H1 (cell line): ENCODE results near the gene PAN2. TPM values are rescaled to one million over a fixed set of nuclear protein-coding genes. Genes with fewer than 3 reads are reported as not detected.
"Not testable (repeated sequence)": the region's sequence is repeated elsewhere in the genome, so short reads cannot be mapped to it uniquely, and the experiment has no call there.

Source experiments
- CTCF ChIA-PET: fragments of 300-600 bp; sonication (Branson Sonifier 250); formaldehyde crosslinking; loops from one replicate; lab custom pipeline; 2021; ENCODE audit not compliant: partially characterized antibody; lab: Charles Lee
- POLR2A ChIA-PET: fragments of 300-600 bp; sonication (Branson Sonifier 250); formaldehyde crosslinking; loops from one replicate; lab custom pipeline; 2021; ENCODE audit warnings: inconsistent platforms; ENCODE audit not compliant: partially characterized antibody; lab: Charles Lee
- DNase-seq, 2 experiments: peaks; one replicate each; pipeline versions ENCODE4 v3.0.0 to v3.0.0-alpha.2; 2010 to 2022; ENCODE audit warnings: low spot score in 2 of 2, low read depth in 1 of 2, mixed read lengths in 1 of 2
- FAIRE-seq: peaks from 2 replicates; lab custom pipeline; 2011; peaks lifted over from hg19 to GRCh38; lab: Jason Lieb, UNC
- H2AFZ ChIP-seq: 2 replicates; pipeline ENCODE4 v1.8.1; 2012; ENCODE audit warnings: low read length, inconsistent platforms
- H2AK5ac ChIP-seq: 2 replicates; pipeline ENCODE4 v1.6.1; 2013; ENCODE audit warnings: low read depth, low read length
- H2BK120ac ChIP-seq: replicated peaks from 2 replicates; pipeline ENCODE3; 2013; ENCODE audit warnings: low read depth, low read length, inconsistent platforms
- H2BK12ac ChIP-seq: 2 replicates; pipeline ENCODE4 v1.6.1; 2013; ENCODE audit warnings: low read depth, low read length
- H2BK15ac ChIP-seq: 2 replicates; pipeline ENCODE4 v1.6.1; 2013; ENCODE audit warnings: low read length
- H2BK20ac ChIP-seq: 2 replicates; pipeline ENCODE4 v1.6.1; 2013; ENCODE audit warnings: low read length
- H2BK5ac ChIP-seq: 2 replicates; pipeline ENCODE4 v1.6.1; 2013; ENCODE audit warnings: low read depth, low read length
- H3K14ac ChIP-seq: 2 replicates; pipeline ENCODE4 v1.6.1; 2013; ENCODE audit warnings: inconsistent platforms; ENCODE audit not compliant: insufficient read length
- H3K18ac ChIP-seq: 2 replicates; pipeline ENCODE4 v1.6.1; 2013; ENCODE audit warnings: low read length; ENCODE audit errors: extremely low read depth
- H3K23ac ChIP-seq: 2 replicates; pipeline ENCODE4 v1.6.1; 2013; ENCODE audit warnings: inconsistent platforms; ENCODE audit not compliant: insufficient read length
- H3K23me2 ChIP-seq: 2 replicates; pipeline ENCODE4 v1.6.1; 2013; ENCODE audit warnings: low read depth, low read length
- H3K27ac ChIP-seq: 2 replicates; pipeline ENCODE4 v1.6.1; 2011; ENCODE audit warnings: low read depth, low read length, inconsistent platforms
- H3K27me3 ChIP-seq, 4 experiments: replicated peaks in 1 of 4; 1 replicate in 1 of 4; 2 replicates in 3 of 4; pipeline versions ENCODE4 v1.6.1 to v1.8.1; 2011 to 2013; ENCODE audit warnings: low read length in 3 of 4, mild to moderate bottlenecking in 3 of 4, inconsistent platforms in 2 of 4, mixed read lengths in 2 of 4, moderate library complexity in 1 of 4; ENCODE audit not compliant: control insufficient read depth in 3 of 4, insufficient read depth in 3 of 4; ENCODE audit errors: extremely low read depth in 1 of 4
- H3K36me3 ChIP-seq, 4 experiments: 2 replicates each; pipeline versions ENCODE4 v1.6.1 to v1.8.1; 2011 to 2013; ENCODE audit warnings: mild to moderate bottlenecking in 4 of 4, low read length in 3 of 4, moderate library complexity in 2 of 4, control low read depth in 1 of 4, inconsistent platforms in 1 of 4; ENCODE audit not compliant: insufficient read depth in 4 of 4, control insufficient read depth in 2 of 4
- H3K4ac ChIP-seq: replicated peaks from 2 replicates; pipeline ENCODE3; 2013; ENCODE audit warnings: low read length, low read depth, mixed read lengths, inconsistent platforms; ENCODE audit not compliant: insufficient read length
- H3K4me1 ChIP-seq, 4 experiments: replicated peaks in 1 of 4; 1 replicate in 1 of 4; 2 replicates in 3 of 4; pipeline versions ENCODE4 v1.6.1 to v1.8.1; 2011 to 2013; ENCODE audit warnings: low read length in 3 of 4, inconsistent platforms in 2 of 4, mixed read lengths in 1 of 4; ENCODE audit not compliant: insufficient read depth in 4 of 4, control insufficient read depth in 3 of 4
- H3K4me2 ChIP-seq, 2 experiments: 2 replicates each; pipeline versions ENCODE4 v1.6.1 to v1.8.1; 2011 to 2013; ENCODE audit warnings: low read depth in 2 of 2, low read length in 2 of 2, control low read depth in 1 of 2, inconsistent platforms in 1 of 2, mild to moderate bottlenecking in 1 of 2; ENCODE audit not compliant: insufficient read depth in 1 of 2
- H3K4me3 ChIP-seq, 4 experiments: fragments of 200-600, 300-600 bp in 1 of 4; sonication (generic), shearing (Covaris generic), sonication (Bioruptor Twin) in 1 of 4; 2 replicates each; pipeline versions ENCODE4 v1.5.1 to v1.8.1; 2011 to 2016; ENCODE audit warnings: low read length in 4 of 4, low read depth in 3 of 4, control low read depth in 2 of 4, inconsistent platforms in 2 of 4, mild to moderate bottlenecking in 2 of 4, mixed read lengths in 1 of 4, moderate library complexity in 1 of 4; ENCODE audit not compliant: insufficient read depth in 2 of 4; ENCODE audit errors: extremely low read depth in 1 of 4
- H3K56ac ChIP-seq: replicated peaks from 2 replicates; pipeline ENCODE3; 2013; ENCODE audit warnings: low read depth, mild to moderate bottlenecking, mixed read lengths, low read length, inconsistent platforms; ENCODE audit not compliant: insufficient read length
- H3K79me1 ChIP-seq: 2 replicates; pipeline ENCODE4 v1.6.1; 2013; ENCODE audit warnings: low read depth, low read length, control low read depth
- H3K79me2 ChIP-seq, 2 experiments: 2 replicates each; pipeline versions ENCODE4 v1.6.1 to v1.8.1; 2012 to 2013; ENCODE audit warnings: low read length in 2 of 2, mild to moderate bottlenecking in 2 of 2, inconsistent platforms in 1 of 2; ENCODE audit not compliant: insufficient read depth in 2 of 2, control insufficient read depth in 1 of 2
- H3K9ac ChIP-seq, 4 experiments: replicated peaks in 1 of 4; 1 replicate in 1 of 4; 2 replicates in 3 of 4; pipeline versions ENCODE4 v1.6.1 to v1.8.1; 2011 to 2013; ENCODE audit warnings: low read depth in 3 of 4, low read length in 3 of 4, control low read depth in 2 of 4, mild to moderate bottlenecking in 2 of 4, moderate library complexity in 2 of 4, inconsistent platforms in 1 of 4; ENCODE audit errors: extremely low read depth in 1 of 4
- H3K9me3 ChIP-seq, 2 experiments: 2 replicates each; pipeline versions ENCODE4 v1.6.1 to v1.8.1; 2012 to 2013; ENCODE audit warnings: mild to moderate bottlenecking in 2 of 2, moderate library complexity in 2 of 2, control low read depth in 1 of 2, inconsistent platforms in 1 of 2, low read depth in 1 of 2, low read length in 1 of 2, mixed read lengths in 1 of 2; ENCODE audit not compliant: insufficient read depth in 2 of 2
- H4K20me1 ChIP-seq, 2 experiments: replicated peaks in 1 of 2; 2 replicates each; pipeline versions ENCODE3 to v1.8.1; 2011 to 2013; ENCODE audit warnings: inconsistent platforms in 2 of 2, low read length in 2 of 2, mild to moderate bottlenecking in 1 of 2; ENCODE audit not compliant: insufficient read depth in 2 of 2, control insufficient read depth in 1 of 2
- H4K5ac ChIP-seq: 2 replicates; pipeline ENCODE4 v1.6.1; 2013; ENCODE audit warnings: low read length, low read depth, mixed read lengths, inconsistent platforms; ENCODE audit not compliant: insufficient read length
- H4K8ac ChIP-seq: 2 replicates; pipeline ENCODE4 v1.8.0; 2013; ENCODE audit warnings: mild to moderate bottlenecking, moderate library complexity, low read length, inconsistent platforms; ENCODE audit not compliant: insufficient read depth; ENCODE audit errors: extremely low read depth
- H4K91ac ChIP-seq: replicated peaks from 2 replicates; pipeline ENCODE3; 2013; ENCODE audit warnings: low read length, mixed read lengths, inconsistent platforms; ENCODE audit not compliant: insufficient read length
- WGBS, 2 experiments: shearing (Covaris generic) in 1 of 2; methylation state at CpG; one replicate each; pipeline versions ENCODE4 v1.1.6 to v1.1.7; 2013 to 2015; ENCODE audit warnings: low lambda C conversion rate in 2 of 2, mixed read lengths in 2 of 2, inconsistent platforms in 1 of 2, low coverage in 1 of 2, missing lambda C conversion rate in 1 of 2; ENCODE audit not compliant: insufficient replicate concordance in 2 of 2, insufficient coverage in 1 of 2, insufficient read length in 1 of 2; ENCODE audit errors: extremely low coverage in 1 of 2, missing lambda C conversion rate in 1 of 2; 5-methylcytosine and 5-hydroxymethylcytosine counted together
- polyA plus RNA-seq, 7 experiments: library from polyadenylated mRNA; depleted of rRNA in 3 of 7; stranded (reverse) in 5 of 7; unstranded in 2 of 7; fragments of >200 nt in 5 of 7; fragments of 200-250 nt in 2 of 7; gene quantifications; 1 replicate in 5 of 7; 2 replicates in 1 of 7; 4 replicates in 1 of 7; pipeline versions ENCODE4 v1.2.1 to v1.2.3, GENCODE V29; 2011 to 2013; ENCODE audit warnings: missing spikeins in 2 of 7, mixed read lengths in 2 of 7
- total RNA-seq: library from RNA; stranded (reverse); fragmentation: NEBNext Ultra II Directional; extraction: Animal tissue kit (Norgen Biotek cat#: 25700); gene quantifications from 2 replicates; pipeline ENCODE4 v1.2.1, GENCODE V29; 2021

Gene PAN2
- total and polyA plus RNA-seq, 2 of the 8 experiments (the other 6 are each of a cell fraction or from before 2014, with no cell fraction given): 29.6 to 36.7 TPM

- H2BK120ac ChIP-seq, H4K91ac ChIP-seq, H3K23me2 ChIP-seq, H2AK5ac ChIP-seq, H3K4me3 ChIP-seq, H4K8ac ChIP-seq, H4K5ac ChIP-seq, H3K27ac ChIP-seq, H3K23ac ChIP-seq, H3K56ac ChIP-seq, DNase-seq, H2AFZ ChIP-seq, H2BK5ac ChIP-seq, H3K9ac ChIP-seq, H2BK12ac ChIP-seq, H3K14ac ChIP-seq, FAIRE-seq, H3K4ac ChIP-seq, H2BK20ac ChIP-seq, H3K4me2 ChIP-seq, H3K79me1 ChIP-seq, H4K20me1 ChIP-seq, H3K4me1 ChIP-seq, H3K79me2 ChIP-seq, H3K9me3 ChIP-seq, H3K18ac ChIP-seq, H3K27me3 ChIP-seq, H2BK15ac ChIP-seq: not testable (repeated sequence)
- 92% methylated on average over 9 of the region's 9 CpGs; no CpG with 5 or more reads in 1 of the 2 experiments for WGBS, 2 experiments
- ChIA-PET CTCF (interaction anchor here (0.6 to 3.5 kb wide), 13 partner anchors 9 to 1167 kb away, joined by 3 to 21 read pairs (median 5); partner anchors contain the start of genes CNPY2, IL23A, STAT2 and TIMELESS), POLR2A (interaction anchor here (0.7 to 5.1 kb wide), 8 partner anchors 9 to 65 kb away, joined by 3 to 26 read pairs (median 4); partner anchors contain the start of genes CNPY2, IL23A, PAN2 and STAT2)
- peaks cover 14 to 58% (median 42%) of the 10 kb centered on the region in 4 experiments for H3K36me3 ChIP-seq
Measured at GRCh38 chr12:56347255-56347654, 13.5 kb upstream of the PAN2 start.
